ENCODE results near the gene DOK1. TPM values are rescaled to one million over a fixed set of nuclear protein-coding genes. Genes with fewer than 3 reads are reported as not detected.

The DOK1 gene
- total RNA-seq, 1 experiment from 2014 or later = 4.7 TPM

- no peak overlapping the region for H3K4me3 ChIP-seq (ENCODE audit: low read length)
- H3K9me2 ChIP-seq (replicated peaks; ENCODE audit: low read length) = no peaks in the 10 kb centered on the region
- H3K9ac ChIP-seq (ENCODE audit: low read length) = no peak overlapping the region
- H3K9me3 ChIP-seq (ENCODE audit: low read length) = no peaks in the 10 kb centered on the region
- DNase-seq = no peak
- H3K27me3 ChIP-seq (ENCODE audit: low read length) = no peaks in the 10 kb centered on the region
- no peak overlapping the region for H2AFZ ChIP-seq (ENCODE audit: low read length)
- POLR2A ChIA-PET (ENCODE audit: unreplicated experiment) = no interaction called here
- TF ChIP-seq, protein P1, sequence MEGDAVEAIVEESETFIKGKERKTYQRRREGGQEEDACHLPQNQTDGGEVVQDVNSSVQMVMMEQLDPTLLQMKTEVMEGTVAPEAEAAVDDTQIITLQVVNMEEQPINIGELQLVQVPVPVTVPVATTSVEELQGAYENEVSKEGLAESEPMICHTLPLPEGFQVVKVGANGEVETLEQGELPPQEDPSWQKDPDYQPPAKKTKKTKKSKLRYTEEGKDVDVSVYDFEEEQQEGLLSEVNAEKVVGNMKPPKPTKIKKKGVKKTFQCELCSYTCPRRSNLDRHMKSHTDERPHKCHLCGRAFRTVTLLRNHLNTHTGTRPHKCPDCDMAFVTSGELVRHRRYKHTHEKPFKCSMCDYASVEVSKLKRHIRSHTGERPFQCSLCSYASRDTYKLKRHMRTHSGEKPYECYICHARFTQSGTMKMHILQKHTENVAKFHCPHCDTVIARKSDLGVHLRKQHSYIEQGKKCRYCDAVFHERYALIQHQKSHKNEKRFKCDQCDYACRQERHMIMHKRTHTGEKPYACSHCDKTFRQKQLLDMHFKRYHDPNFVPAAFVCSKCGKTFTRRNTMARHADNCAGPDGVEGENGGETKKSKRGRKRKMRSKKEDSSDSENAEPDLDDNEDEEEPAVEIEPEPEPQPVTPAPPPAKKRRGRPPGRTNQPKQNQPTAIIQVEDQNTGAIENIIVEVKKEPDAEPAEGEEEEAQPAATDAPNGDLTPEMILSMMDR (conservative IDR thresholded peaks at IDR 0.05; ENCODE audit: low read depth, low read length) = no peak
- TF ChIP-seq EZH2 (IDR thresholded peaks at IDR 0.05; ENCODE audit: low read length, unreplicated experiment) = no peak
- TF ChIP-seq EZH2phosphoT487 (IDR thresholded peaks at IDR 0.05; ENCODE audit: borderline replicate concordance, low read length) = no peak
- H4K20me1 ChIP-seq (ENCODE audit: low read length) = no peaks in the 10 kb centered on the region
- intact Hi-C loops (cut with micrococcal nuclease) = no loop called here
- no peak overlapping the region for H3K27ac ChIP-seq (ENCODE audit: low read length)
- CTCF ChIA-PET = no interaction called here
- BruUV-seq (replicated peaks) = no TSS peak
- ATAC-seq = no peak; the same call in 1 of the 2 replicates
- no peaks in the 10 kb centered on the region for H3K79me2 ChIP-seq (ENCODE audit: low read length)
- no peaks in the 10 kb centered on the region for H3K4me1 ChIP-seq (ENCODE audit: insufficient read depth, low read length)
- no peak overlapping the region for H3K4me2 ChIP-seq (ENCODE audit: low read length)
- H3K36me3 ChIP-seq (ENCODE audit: low read depth, low read length) = peaks cover 7% of the 10 kb centered on the region; the same call in 1 of the 2 replicates
- H3F3A ChIP-seq (ENCODE audit: low read length, unreplicated experiment) = no peaks in the 10 kb centered on the region
Measured at GRCh38 chr2:74537140-74537539, 17.4 kb upstream of the DOK1 start.

GRCh38 chr2:74538881-74539339 lies 15.6 kb upstream of the DOK1 start:
- Histone ChIP-seq H3F3A (ENCODE audit: low read length, unreplicated experiment) (no peaks in the 10 kb centered on the region), H3K27ac (ENCODE audit: low read length) (no peak overlapping the region), H3K4me2 (ENCODE audit: low read length) (no peak overlapping the region), H2AFZ (ENCODE audit: low read length) (no peak overlapping the region), H3K79me2 (ENCODE audit: low read length) (no peaks in the 10 kb centered on the region), H3K4me1 (ENCODE audit: insufficient read depth, low read length) (no peaks in the 10 kb centered on the region), H3K9me3 (ENCODE audit: low read length) (no peaks in the 10 kb centered on the region), H3K27me3 (ENCODE audit: low read length) (no peaks in the 10 kb centered on the region), H3K9me2 (replicated peaks; ENCODE audit: low read length) (no peaks in the 10 kb centered on the region), H4K20me1 (ENCODE audit: low read length) (no peaks in the 10 kb centered on the region), H3K9ac (ENCODE audit: low read length) (no peak overlapping the region), H3K36me3 (ENCODE audit: low read depth, low read length) (no peaks in the 10 kb centered on the region), H3K4me3 (ENCODE audit: low read length) (no peak overlapping the region)
- intact Hi-C loops (cut with micrococcal nuclease) = no loop called here
- no peak for ATAC-seq
- no TSS peak for BruUV-seq (replicated peaks)
- TF ChIP-seq, protein P1 (conservative IDR thresholded peaks at IDR 0.05; ENCODE audit: low read depth, low read length) = no peak
- TF ChIP-seq EZH2phosphoT487 (IDR thresholded peaks at IDR 0.05; ENCODE audit: borderline replicate concordance, low read length) = no peak
- no peak for TF ChIP-seq EZH2 (IDR thresholded peaks at IDR 0.05; ENCODE audit: low read length, unreplicated experiment)
- POLR2A ChIA-PET (ENCODE audit: unreplicated experiment) = no interaction called here
- CTCF ChIA-PET = no interaction called here
- DNase-seq = no peak

GRCh38 chr2:74540291-74540690 lies 14.2 kb upstream of the DOK1 start:
- TF ChIP-seq, protein P1 (conservative IDR thresholded peaks at IDR 0.05; ENCODE audit: low read depth, low read length) = no peak
- TF ChIP-seq EZH2phosphoT487 (IDR thresholded peaks at IDR 0.05; ENCODE audit: borderline replicate concordance, low read length) (no peak), EZH2 (IDR thresholded peaks at IDR 0.05; ENCODE audit: low read length, unreplicated experiment) (no peak)
- H3K9me3 ChIP-seq (ENCODE audit: low read length) = no peaks in the 10 kb centered on the region
- ATAC-seq (no peak), DNase-seq (no peak)
- ChIA-PET POLR2A (ENCODE audit: unreplicated experiment) (no interaction called here), CTCF (no interaction called here)
- no peak overlapping the region for H3K4me3 ChIP-seq (ENCODE audit: low read length)
- intact Hi-C loops (cut with micrococcal nuclease) = no loop called here
- no peaks in the 10 kb centered on the region for H3F3A ChIP-seq (ENCODE audit: low read length, unreplicated experiment)
- no peaks in the 10 kb centered on the region for H3K9me2 ChIP-seq (replicated peaks; ENCODE audit: low read length)
- no peaks in the 10 kb centered on the region for H3K79me2 ChIP-seq (ENCODE audit: low read length)
- no peak overlapping the region for H3K27ac ChIP-seq (ENCODE audit: low read length)
- no peaks in the 10 kb centered on the region for H3K27me3 ChIP-seq (ENCODE audit: low read length)
- H3K4me1 ChIP-seq (ENCODE audit: insufficient read depth, low read length) = no peaks in the 10 kb centered on the region
- H3K36me3 ChIP-seq (ENCODE audit: low read depth, low read length) = no peaks in the 10 kb centered on the region
- H4K20me1 ChIP-seq (ENCODE audit: low read length) = no peaks in the 10 kb centered on the region
- no TSS peak for BruUV-seq (replicated peaks)
- no peak overlapping the region for H2AFZ ChIP-seq (ENCODE audit: low read length)
- no peak overlapping the region for H3K9ac ChIP-seq (ENCODE audit: low read length)
- H3K4me2 ChIP-seq (ENCODE audit: low read length) = no peak overlapping the region
